ENCODE results near the gene MED27.

MED27 gene

GRCh38 chr9:131994364-131995125, 85.1 kb downstream of the MED27 start:
- no peak for DNase-seq

DNA sequence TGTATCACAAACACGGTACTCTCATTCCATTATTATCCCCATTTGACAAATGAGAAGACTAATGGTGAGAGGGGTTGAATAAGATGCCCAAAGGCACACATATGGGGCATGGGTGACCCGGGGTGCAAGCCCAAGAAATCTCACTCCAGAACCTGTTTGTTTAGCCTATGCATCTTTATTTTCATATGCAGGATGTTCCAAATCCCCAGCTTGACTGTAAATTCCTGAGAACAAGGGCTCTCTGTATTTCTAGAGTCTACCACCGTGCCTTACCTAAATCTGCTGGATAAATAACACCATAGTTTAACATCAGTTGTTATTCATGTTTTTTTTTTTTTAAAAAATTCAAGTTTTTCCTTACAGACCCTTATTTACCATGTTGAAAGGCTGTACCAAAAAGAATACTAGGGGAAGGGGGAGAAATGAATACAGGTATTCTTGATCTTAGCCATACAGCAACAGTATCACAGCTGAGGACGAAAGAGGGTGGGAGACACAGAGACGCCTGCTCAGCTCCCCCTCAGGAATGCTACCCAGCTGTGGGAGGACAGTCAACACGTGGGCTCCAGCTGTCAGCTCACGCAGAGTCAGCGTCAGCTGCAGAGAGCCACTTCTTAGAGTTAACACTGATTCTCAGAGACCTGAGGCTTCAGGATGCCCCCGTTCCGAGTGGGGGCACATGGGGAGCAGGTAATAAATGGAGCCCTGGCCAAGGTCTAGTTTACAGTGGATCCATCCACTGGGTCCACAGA, 86.6 kb downstream of the MED27 start:
- DNase-seq, result no peak

- no peak for DNase-seq
Observed at GRCh38 chr9:131987232-131987631, 92.4 kb downstream of the MED27 start.

- no peak for DNase-seq
Observed at GRCh38 chr9:131986576-131986975, 93.1 kb downstream of the MED27 start.

DNA sequence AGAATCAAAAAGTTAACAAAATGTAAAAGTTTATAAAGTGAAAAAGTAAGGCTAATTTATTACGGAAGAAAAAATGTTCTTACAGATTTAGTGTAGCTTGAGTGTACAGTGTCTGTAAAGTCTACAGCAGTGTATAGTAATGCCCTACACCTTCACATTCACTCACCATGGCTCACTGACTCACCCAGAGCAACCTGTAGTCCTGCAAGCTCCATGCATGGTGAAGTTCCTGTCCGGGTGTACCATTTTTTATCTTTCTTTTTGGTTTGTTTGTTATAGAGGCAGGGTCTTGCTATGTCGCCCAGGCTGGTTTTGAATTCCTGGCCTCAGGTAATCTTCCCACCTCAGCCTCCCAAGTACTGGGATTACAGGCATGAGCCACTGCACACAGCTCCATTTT, 93.6 kb downstream of the MED27 start:
- no peak for DNase-seq

- no peak for DNase-seq
Observed at GRCh38 chr9:131984564-131984963, 95.1 kb downstream of the MED27 start.

GRCh38 chr9:131982671-131983239, 96.9 kb downstream of the MED27 start:
- DNase-seq, result no peak

GRCh38 chr9:131982102-131982501, 97.6 kb downstream of the MED27 start:
- DNase-seq, result no peak

DNA sequence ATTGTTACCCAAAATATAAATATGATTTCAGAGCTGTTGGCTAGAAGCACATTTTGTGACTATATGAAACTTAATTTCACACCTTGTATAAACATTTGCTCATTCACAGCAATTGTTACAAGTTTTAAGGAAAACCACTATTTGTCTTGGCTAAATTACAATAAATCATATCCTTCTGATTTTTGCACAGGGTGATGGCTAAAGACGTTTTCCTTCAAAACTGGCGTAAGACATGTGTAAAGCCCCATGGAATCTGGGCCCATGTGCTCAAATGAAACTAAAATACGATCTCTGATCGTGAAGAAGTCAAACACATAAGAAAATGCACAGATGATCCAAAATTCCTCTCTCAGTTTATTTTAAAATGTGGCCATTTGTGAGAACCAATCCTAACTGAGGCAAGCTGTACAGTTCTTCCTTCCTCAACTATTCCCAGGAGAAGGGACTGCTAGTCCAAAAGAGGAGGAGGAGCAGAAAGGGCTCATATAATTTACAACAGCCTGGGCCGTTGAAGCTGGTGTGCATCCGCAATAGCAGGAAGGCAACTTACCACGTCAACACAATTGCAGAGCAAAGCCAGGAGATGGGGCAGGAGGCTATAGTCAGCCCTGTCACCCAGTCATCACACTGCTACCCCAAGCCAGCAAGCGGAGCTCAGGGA, 98.4 kb downstream of the MED27 start:
- no peak for DNase-seq

DNA sequence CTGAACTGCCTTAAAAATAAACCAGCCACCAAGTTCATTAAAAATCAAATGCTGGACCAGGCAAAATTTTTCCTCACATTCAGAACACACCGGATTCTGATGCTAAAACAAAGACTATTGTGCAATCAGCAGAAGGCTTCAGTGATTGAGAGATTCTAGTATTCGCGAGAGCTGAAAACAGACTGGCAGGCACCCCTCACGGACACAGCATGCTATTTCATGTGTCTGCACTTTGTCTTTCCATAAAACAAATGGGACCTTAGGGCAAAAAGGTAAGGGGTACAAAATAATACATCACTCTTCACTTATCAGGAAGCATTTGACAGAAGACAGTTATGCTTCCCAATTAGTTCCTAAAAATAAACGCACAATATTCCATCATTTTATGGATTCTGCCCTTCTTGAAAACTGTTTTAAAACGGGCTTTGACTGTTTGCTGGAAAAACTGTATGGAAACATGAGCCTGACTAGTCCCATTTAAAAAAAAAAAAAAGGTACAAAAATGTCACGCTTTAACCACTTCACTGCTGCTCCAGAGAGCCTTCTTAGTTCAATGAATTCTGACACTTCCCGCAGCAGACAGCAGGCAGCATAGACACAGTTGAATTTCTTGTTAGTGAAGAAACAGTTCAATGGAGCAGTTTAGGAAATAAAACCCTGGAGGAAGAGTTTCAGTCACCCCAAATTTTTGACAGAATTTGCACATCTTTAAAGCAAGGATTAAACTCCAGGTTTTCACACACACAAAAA, 99.2 kb downstream of the MED27 start:
- DNase-seq, result no peak

DNA sequence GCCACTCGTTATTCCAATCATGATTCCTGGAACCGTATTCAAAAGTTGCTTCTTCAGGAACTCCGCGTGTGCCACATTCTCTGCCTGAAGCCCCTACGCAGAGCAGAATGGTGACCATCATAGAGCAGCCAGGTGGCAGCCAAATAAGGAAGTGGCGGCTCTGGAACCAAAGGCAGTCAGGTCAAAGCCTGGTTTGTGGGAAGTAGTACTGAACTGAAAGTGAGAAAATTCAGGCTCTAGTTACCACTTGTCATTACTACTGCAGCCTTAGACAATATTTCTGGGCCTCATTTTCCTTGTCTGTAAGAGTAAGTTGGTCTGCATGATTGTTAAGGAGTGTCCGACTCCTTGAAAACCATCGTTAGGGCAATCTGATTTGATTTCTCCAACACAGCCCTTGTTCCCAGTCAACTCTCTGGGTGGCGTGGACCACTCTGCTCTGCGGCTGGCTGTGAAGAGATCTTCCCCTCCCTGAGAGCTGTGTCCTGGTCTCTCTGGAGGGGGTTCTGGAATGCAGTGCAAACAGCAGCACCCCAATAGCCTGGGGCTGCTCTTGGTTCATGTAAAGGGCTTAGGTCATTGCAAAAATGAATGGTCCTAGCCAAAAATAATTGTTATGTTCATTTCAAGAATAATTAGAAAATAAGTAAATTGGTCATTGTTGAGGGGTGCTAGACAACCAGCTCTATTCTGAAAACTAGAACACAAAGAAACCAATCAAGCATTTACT, 102.4 kb downstream of the MED27 start:
- DNase-seq, result no peak

DNA sequence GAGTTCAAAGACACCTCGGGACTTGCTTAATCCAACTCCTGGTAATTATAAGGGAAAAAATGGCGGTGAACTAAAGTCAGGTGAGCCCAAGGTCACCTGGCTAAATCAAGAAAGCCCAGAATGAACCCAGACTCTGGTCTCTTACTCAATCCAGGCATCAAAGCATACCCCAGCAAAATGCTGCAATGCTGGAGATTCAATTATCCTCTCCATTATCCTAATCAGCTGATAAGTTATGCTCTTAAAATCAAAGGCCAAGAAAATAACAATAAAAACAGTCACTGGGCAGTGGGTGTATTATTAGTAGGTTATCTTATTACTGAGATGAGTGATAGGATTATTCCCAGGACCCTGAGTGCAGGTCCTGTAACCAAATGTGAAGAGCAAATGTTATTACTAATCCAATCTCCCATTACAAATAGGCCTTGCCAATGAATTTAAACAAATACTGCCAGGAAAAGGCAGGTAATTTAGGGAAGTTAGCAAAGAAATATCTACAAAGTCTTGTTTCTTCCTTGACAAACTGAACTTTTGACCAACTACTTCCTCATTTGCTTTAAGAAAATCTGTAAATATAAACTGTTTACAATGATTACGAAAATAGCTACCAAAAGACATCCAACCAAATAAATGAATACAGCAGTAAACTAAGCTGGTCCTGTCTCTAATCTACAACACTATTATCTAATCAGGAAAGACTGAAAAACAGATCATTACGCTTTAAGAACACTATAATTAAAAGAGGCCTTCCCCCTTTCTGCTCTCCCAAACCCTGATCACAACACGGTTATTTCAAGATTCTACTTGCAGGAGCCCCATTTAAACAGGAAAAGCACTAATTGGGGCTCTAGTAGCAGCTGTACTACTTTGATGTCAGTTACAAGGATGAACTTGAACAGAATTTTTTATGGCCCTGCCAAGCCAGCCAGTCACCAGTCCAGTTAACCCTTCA, 103.2 kb downstream of the MED27 start:
- no peak for DNase-seq

- no peak for DNase-seq
Observed at GRCh38 chr9:131972889-131973288, 106.8 kb downstream of the MED27 start.

GRCh38 chr9:131971482-131972074, 108.1 kb downstream of the MED27 start:
- no peak for DNase-seq

GRCh38 chr9:131969469-131969989, 110.1 kb downstream of the MED27 start:
- no peak for DNase-seq

- DNase-seq, result no peak
Observed at GRCh38 chr9:131968632-131969031, 111.0 kb downstream of the MED27 start.

GRCh38 chr9:131965841-131966240, 113.8 kb downstream of the MED27 start:
- no peak for DNase-seq

DNA sequence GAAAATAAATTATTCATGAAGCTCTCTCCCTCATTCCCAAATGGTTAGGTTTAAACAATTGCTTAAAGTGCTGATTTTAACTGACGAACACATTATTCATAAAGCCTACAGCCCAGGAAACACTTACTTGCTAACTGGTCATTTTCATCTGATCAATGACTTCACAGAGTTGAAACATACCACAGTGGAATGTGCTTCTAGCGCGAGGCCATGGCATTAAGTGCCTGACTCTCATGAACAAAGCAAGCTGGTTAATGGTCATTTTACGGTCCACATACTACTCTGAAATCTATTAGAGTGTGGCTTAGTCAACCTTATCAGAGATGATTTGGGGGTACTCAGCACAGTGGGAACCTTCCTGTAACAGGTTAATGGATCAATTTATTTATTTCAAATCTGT, 114.6 kb downstream of the MED27 start:
- no peak for DNase-seq

GRCh38 chr9:131963072-131964030, 116.3 kb downstream of the MED27 start:
- no peak for DNase-seq
